GM12865 (cell line): Measurements from ENCODE around the gene ARSD.
"Not testable (repeated sequence)": the region's sequence is repeated elsewhere in the genome, so short reads cannot be mapped to it uniquely, and the experiment has no call there.

Experiments used
- DNase-seq: peaks from one replicate; pipeline ENCODE4 v3.0.0; 2010; ENCODE audit warnings: low read depth
- H3K4me3 ChIP-seq: 2 replicates; pipeline ENCODE4 v1.5.1; 2011; ENCODE audit warnings: mild to moderate bottlenecking, low read depth, low read length, control low read depth
- CTCF ChIP-seq: IDR thresholded peaks from 2 replicates; pipeline ENCODE4 v1.5.1; 2011; ENCODE audit warnings: low read length, control low read depth, low read depth, inconsistent platforms; ENCODE audit not compliant: insufficient read depth; ENCODE audit errors: missing control alignments

Gene ARSD

GRCh38 chrX:2931612-2932011 lies 2.5 kb upstream of the ARSD start:
- no peak for TF ChIP-seq CTCF
- no peak for DNase-seq
- H3K4me3 ChIP-seq = no peak overlapping the region

- H3K4me3 ChIP-seq = no peak overlapping the region
- DNase-seq = no peak
- TF ChIP-seq CTCF = no peak
Observed at GRCh38 chrX:2931155-2931554, 2.0 kb upstream of the ARSD start.

GRCh38 chrX:2928191-2928582 lies 952 bp downstream of the ARSD start:
- no peak for DNase-seq
- no peak for TF ChIP-seq CTCF
- H3K4me3 ChIP-seq = no peak overlapping the region

- H3K4me3 ChIP-seq = no peak overlapping the region
- no peak for DNase-seq
- TF ChIP-seq CTCF = no peak
Observed at GRCh38 chrX:2926664-2927275, 2.4 kb downstream of the ARSD start.

GRCh38 chrX:2926255-2926654 lies 2.9 kb downstream of the ARSD start:
- not testable (repeated sequence) for DNase-seq, H3K4me3 ChIP-seq

GRCh38 chrX:2924151-2924550 lies 5.0 kb downstream of the ARSD start:
- no peak for TF ChIP-seq CTCF
- no peak for DNase-seq
- no peak overlapping the region for H3K4me3 ChIP-seq

GRCh38 chrX:2921750-2922149 lies 7.4 kb downstream of the ARSD start:
- no peak for TF ChIP-seq CTCF
- DNase-seq = no peak
- no peak overlapping the region for H3K4me3 ChIP-seq

- TF ChIP-seq CTCF = no peak
- no peak for DNase-seq
- H3K4me3 ChIP-seq = no peak overlapping the region
Observed at GRCh38 chrX:2921193-2921592, 7.9 kb downstream of the ARSD start.
